HL-60 (cell line): Measurements from ENCODE around the gene CNNM4.

Experiments
- DNase-seq, 2 experiments: peaks; one replicate each; pipeline ENCODE4 v3.0.0-alpha.2; 2010 to 2020; ENCODE audit warnings: low read depth in 1 of 2, low spot score in 1 of 2
- H3K27ac ChIP-seq: fragments of 250-450 bp; sonication (Bioruptor Pico); replicated peaks from 2 replicates; pipeline ENCODE4 v1.5.1; 2020; ENCODE audit warnings: mild to moderate bottlenecking, moderate library complexity
- H3K27me3 ChIP-seq: fragments of 250-450 bp; sonication (Bioruptor Pico); 2 replicates; pipeline ENCODE4 v1.5.1; 2021; ENCODE audit warnings: mild to moderate bottlenecking, moderate library complexity; ENCODE audit not compliant: insufficient read depth, poor library complexity, severe bottlenecking
- H3K4me3 ChIP-seq: replicated peaks from 2 replicates; pipeline ENCODE4 v1.5.1; 2011; ENCODE audit warnings: mild to moderate bottlenecking, control low read depth, low read length; ENCODE audit not compliant: insufficient read depth
- GABPA ChIP-seq: IDR thresholded peaks from 2 replicates; pipeline ENCODE4 v1.6.1; 2012; ENCODE audit warnings: low read depth
- POLR2AphosphoS5 ChIP-seq: IDR thresholded peaks from 2 replicates; pipeline ENCODE4 v1.6.1; 2012; ENCODE audit warnings: low read depth
- REST ChIP-seq: IDR thresholded peaks from 2 replicates; pipeline ENCODE4 v1.6.1; 2012; ENCODE audit warnings: low read depth; ENCODE audit not compliant: insufficient replicate concordance
- SPI1 ChIP-seq: IDR thresholded peaks from 2 replicates; pipeline ENCODE4 v1.6.1; 2012; ENCODE audit warnings: low read depth, mild to moderate bottlenecking, borderline replicate concordance
- TF ChIP-seq, protein P1 (sequence below): IDR thresholded peaks from one replicate; pipeline ENCODE4 v1.5.1; 2011; ENCODE audit warnings: low read length, control low read depth, inconsistent platforms; ENCODE audit not compliant: insufficient read depth

CNNM4 gene

GRCh38 chr2:96759548-96759947, 1.2 kb upstream of the CNNM4 start:
- Histone ChIP-seq H3K27me3 (no peaks in the 10 kb centered on the region), H3K4me3 (no peak overlapping the region), H3K27ac (no peak overlapping the region)
- no peak for TF ChIP-seq GABPA
- TF ChIP-seq, protein P1, sequence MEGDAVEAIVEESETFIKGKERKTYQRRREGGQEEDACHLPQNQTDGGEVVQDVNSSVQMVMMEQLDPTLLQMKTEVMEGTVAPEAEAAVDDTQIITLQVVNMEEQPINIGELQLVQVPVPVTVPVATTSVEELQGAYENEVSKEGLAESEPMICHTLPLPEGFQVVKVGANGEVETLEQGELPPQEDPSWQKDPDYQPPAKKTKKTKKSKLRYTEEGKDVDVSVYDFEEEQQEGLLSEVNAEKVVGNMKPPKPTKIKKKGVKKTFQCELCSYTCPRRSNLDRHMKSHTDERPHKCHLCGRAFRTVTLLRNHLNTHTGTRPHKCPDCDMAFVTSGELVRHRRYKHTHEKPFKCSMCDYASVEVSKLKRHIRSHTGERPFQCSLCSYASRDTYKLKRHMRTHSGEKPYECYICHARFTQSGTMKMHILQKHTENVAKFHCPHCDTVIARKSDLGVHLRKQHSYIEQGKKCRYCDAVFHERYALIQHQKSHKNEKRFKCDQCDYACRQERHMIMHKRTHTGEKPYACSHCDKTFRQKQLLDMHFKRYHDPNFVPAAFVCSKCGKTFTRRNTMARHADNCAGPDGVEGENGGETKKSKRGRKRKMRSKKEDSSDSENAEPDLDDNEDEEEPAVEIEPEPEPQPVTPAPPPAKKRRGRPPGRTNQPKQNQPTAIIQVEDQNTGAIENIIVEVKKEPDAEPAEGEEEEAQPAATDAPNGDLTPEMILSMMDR: no peak
- no peak for TF ChIP-seq REST
- TF ChIP-seq SPI1: no peak
- TF ChIP-seq POLR2AphosphoS5: no peak
- DNase-seq: no peak

DNA sequence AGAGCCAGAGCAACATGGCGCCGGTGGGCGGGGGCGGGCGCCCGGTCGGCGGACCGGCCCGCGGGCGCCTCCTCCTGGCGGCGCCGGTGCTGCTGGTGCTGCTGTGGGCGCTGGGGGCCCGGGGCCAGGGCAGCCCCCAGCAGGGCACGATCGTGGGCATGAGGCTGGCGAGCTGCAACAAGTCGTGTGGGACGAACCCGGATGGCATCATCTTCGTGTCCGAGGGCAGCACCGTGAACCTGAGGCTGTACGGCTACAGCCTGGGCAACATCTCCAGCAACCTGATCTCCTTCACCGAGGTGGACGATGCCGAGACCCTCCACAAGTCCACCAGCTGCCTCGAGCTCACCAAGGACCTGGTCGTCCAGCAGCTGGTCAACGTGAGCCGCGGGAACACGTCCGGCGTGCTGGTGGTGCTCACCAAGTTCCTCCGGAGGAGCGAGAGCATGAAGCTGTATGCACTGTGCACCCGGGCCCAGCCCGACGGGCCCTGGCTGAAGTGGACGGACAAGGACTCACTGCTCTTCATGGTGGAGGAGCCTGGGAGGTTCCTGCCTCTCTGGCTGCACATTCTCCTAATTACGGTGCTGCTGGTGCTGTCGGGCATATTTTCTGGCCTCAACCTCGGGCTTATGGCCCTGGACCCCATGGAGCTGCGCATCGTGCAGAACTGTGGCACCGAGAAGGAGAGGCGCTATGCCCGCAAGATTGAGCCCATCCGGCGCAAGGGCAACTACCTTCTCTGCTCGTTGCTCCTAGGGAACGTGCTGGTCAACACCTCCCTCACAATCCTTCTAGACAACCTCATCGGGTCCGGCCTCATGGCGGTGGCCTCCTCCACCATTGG, 507 bp downstream of the CNNM4 start:
- no peak for DNase-seq
- no peak overlapping the region for H3K27ac ChIP-seq

More for the DNA sequence above, 507 bp downstream of the CNNM4 start:
- TF ChIP-seq GABPA: no peak
- no peak for TF ChIP-seq REST
- TF ChIP-seq, protein P1: peak; percentile 4
- TF ChIP-seq POLR2AphosphoS5: no peak
- TF ChIP-seq SPI1: no peak
- H3K4me3 ChIP-seq: peak overlapping the region; percentile 61
- H3K27me3 ChIP-seq: no peaks in the 10 kb centered on the region
